NCI-H2227 treated with DMSO at 0.1 percent for 48 hours (cell line): ENCODE data around the gene ACE.

Experiments used
- DNase-seq: peaks from one replicate; lab custom pipeline; 2025; lab: John Stamatoyannopoulos, UW

The ACE gene

DNA sequence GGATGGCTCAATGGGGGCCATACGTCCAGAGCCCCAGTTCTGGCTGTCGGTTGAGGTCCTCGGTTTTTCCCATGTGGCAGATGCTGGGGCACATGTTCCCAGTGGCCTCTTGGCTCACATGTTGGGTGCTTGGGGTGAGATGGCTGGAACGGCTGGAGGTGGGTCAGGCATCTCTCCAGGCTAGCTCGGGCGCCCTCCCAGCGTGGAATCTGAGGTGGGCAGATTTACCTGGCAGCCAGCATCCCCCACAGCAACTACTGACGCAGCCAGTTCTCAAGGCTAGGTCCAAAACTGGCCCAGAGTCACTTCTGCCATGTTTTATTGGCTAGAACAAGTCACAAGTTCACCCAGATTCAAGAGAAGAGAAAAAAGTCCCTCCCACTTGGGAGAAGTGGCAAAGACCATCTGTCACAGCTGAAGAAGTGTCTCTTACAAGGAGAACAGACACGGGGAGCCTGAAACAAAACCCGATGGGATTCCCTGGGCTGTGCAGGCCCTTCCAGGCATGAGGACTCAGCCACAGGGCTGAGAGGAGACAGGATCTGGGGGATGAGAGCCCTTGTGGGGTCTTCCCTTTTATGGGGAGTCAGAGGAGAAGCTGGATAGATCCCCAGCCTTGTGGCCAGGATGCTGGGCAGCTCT, 15.2 kb downstream of the ACE start:
- no peak for DNase-seq

- no peak for DNase-seq
Measured at GRCh38 chr17:63492940-63493339, 16.1 kb downstream of the ACE start.

DNA sequence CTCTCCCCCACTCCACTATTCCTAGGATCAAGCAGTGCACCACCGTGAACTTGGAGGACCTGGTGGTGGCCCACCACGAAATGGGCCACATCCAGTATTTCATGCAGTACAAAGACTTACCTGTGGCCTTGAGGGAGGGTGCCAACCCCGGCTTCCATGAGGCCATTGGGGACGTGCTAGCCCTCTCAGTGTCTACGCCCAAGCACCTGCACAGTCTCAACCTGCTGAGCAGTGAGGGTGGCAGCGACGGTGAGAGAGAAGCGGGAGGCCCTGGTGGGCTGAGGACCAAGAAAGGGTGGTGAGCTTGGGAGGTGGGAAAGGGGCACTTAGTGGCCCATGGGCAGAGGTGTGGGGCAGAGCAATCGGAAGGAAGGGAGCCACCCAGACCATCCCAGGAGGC, 16.6 kb downstream of the ACE start:
- no peak for DNase-seq

DNA sequence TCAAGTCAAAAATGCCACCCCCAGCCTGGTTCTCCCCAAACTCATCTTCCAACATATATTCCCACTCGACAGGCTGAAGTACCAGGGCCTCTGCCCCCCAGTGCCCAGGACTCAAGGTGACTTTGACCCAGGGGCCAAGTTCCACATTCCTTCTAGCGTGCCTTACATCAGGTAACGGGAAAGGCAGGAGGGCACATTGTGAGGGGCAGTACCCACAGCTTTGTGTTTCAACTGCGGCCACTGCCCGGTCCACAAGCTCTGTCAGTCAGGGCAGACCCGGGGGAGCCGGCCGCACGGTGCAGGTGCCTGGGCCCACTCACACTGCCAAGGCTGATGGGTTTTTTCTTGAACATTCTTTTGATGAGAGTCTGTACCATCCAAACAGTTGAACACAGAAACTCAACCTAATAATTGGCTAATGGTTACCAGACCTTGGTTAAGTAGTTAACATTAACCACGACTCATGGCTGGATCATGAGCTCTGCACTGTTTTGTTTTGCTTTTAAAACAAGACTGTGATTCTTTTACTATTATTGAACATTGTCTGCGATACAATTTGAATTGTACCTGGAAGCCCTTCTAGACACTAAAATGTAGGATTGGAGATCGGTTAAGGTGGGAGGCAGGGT, 17.6 kb downstream of the ACE start:
- no peak for DNase-seq

GRCh38 chr17:63495491-63495890, 18.6 kb downstream of the ACE start:
- no peak for DNase-seq

GRCh38 chr17:63496177-63496576, 19.3 kb downstream of the ACE start:
- DNase-seq: no peak

DNA sequence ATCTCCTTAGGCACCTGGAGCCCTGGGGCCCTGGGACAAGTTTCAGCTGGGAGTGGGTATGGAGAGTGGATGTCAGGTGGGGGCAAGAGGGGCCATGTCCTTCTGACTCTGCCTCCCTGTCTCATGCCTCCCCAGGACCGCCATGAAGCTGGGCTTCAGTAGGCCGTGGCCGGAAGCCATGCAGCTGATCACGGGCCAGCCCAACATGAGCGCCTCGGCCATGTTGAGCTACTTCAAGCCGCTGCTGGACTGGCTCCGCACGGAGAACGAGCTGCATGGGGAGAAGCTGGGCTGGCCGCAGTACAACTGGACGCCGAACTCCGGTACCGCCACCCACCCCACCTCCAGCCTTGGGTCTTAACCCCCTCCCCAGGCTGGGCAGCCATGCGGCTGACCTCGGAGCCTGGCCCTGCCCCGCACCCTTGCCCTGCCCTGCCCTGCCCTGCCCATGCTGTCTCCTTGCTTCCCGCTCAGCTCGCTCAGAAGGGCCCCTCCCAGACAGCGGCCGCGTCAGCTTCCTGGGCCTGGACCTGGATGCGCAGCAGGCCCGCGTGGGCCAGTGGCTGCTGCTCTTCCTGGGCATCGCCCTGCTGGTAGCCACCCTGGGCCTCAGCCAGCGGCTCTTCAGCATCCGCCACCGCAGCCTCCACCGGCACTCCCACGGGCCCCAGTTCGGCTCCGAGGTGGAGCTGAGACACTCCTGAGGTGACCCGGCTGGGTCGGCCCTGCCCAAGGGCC, 20.0 kb downstream of the ACE start:
- DNase-seq: no peak

DNA sequence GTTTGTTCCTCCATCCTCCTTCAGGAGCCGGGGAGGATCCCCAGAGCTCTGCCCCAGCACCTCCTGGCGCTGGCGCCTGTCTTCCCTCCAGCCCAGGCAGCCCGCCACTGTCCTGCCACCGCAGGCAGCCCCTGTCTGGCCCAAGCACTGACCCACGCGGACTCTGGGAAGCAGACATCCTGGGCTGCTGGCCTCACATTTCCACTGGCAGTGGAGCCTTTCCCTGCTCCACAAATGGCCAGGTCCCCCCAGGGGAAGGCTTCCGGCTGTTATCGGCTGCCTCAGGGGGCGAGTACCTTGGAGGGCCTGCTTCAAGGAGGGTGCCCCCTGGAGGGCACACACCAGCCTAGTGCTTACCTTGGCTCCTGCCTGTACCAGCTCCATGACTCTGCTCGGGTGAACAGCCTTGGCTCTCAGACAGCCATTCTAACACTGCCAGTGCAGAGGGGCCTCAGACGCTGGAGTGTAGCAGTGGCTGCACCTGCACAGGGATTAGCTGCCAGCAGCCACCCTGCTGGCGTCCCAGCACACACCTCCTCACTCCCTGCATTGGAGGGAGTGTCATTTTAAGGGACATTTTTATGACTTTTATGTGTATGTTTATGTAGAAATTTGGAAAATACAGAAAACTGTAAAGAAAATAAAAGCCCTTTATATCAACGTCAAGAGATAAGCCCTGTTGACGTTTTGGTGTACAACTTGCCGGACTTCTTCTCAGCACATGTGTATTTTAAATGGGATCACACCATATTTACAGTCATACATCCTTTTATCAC, 21.0 kb downstream of the ACE start:
- no peak for DNase-seq

DNA sequence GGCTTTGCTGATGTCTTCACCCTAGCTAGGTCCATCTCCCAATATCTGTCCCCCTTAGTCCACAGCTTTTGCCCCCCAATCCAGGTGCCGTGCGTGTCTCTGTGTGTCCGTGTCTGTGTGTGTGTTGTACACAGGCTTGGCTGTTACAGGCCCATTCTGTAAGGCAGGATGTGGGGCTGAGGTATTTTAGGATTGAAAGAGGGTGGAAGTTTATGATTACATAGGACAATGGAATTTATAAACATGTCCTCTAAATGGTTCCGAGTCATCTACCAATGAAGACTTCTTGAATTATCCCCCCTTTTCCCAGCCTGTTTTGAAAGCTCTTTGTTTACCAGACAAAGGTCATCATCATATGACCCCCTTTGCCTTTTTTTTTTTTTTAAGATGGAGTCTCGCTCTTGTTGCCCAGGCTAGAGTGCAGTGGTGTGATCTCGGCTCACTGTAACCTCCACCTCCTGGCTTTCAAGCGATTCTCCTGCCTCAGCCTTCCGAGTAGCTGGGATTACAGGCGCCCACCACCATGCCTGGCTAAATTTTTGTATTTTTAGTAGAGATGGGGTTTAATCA, 21.9 kb downstream of the ACE start:
- DNase-seq: no peak

GRCh38 chr17:63500543-63501390, 23.9 kb downstream of the ACE start:
- no peak for DNase-seq

DNA sequence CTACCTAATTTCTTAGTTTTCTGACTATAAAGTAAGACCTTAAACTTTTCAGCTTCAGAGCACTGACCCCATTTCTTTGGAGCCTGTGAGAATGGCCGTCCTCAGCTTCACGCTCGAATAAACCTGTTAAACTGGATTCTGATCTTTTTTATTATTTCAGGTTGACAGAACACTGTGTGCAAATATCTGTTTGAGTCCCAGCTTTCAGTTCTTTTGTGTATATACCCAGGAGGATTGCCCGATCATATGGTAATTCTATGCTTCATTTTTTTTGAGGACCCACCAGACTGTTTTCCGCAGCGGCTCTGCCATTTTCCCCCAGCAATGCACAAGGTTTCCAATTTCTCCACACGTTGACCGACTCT, 26.5 kb downstream of the ACE start:
- DNase-seq: no peak

GRCh38 chr17:63504261-63504660, 27.4 kb downstream of the ACE start:
- no peak for DNase-seq

DNA sequence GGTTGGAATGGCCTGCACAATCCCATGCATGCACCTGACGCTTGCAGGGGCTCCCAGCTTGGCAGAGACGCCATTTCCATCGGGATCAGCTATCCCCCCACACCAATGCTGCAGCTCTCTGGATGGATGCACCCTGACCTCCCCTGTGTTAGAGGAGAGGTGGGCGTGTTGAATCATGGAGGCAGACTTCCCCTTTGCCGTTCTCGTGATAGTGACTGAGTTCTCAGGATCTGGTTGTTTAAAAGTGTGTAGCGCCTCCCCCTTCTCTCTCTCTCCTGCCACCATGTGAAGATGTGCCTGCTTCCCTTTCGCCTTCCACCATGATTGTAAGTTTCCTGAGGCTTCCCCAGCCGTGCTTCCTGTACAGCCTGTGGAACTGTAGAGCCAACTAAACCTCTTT, 28.5 kb downstream of the ACE start:
- DNase-seq: no peak

- no peak for DNase-seq
Measured at GRCh38 chr17:63506627-63507026, 29.8 kb downstream of the ACE start.

GRCh38 chr17:63511331-63511730, 34.5 kb downstream of the ACE start:
- DNase-seq: no peak

GRCh38 chr17:63512388-63512787, 35.5 kb downstream of the ACE start:
- no peak for DNase-seq

DNA sequence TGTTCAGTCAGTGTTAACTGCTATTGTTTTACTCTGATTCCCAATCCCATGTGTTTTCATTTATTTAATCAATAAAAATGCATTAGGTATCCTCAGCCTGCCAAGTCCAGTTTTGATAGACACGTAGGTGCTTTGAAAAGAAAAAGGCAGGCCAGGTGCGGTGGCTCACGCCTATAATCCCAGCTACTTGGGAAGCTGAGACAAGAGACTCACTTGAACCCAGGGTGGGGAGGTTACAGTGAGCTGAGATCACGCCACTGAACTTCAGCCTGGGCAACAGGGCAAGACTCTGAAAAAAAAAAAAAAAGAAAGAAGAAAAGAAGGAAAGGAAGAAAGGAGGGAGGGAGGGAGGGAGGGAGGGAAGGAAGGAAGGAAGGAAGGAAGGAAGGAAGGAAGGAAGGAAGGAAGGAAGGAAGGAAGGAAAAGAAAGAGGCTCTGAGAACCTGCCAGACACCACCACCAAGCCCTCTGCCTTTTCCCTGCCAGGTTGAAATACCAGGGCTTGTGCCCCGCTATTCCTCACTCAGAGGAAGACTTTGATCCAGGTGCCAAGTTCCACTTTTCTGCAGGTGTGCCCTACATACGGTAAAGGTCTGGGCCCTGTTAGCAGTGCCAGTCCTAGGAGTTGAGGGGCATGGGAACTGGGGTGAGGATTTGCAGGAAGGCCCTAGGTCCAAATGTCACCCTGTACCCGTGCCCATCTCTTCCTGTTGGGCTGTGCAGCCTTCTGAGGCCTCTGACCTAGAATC, 36.2 kb downstream of the ACE start:
- DNase-seq: no peak

DNA sequence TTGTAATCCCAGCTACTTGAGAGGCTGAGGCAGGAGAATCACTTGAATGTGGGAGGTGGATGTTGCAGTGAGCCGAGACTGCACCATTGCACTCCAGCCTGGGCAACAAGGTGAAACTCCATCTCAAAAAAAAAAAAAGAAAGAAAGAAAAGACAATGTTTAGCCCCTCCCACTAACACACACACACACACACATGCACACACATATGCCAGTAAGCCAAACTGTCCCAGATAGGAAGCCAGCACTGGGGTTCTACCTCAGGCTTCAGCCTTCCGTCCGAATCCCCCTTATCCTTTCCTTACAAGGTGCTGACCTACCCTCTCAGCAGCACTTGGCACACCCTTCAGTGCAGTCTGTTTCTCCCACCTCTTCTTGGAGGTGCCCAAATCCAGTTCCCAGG, 37.6 kb downstream of the ACE start:
- DNase-seq: no peak

GRCh38 chr17:63514974-63515373, 38.1 kb downstream of the ACE start:
- no peak for DNase-seq

DNA sequence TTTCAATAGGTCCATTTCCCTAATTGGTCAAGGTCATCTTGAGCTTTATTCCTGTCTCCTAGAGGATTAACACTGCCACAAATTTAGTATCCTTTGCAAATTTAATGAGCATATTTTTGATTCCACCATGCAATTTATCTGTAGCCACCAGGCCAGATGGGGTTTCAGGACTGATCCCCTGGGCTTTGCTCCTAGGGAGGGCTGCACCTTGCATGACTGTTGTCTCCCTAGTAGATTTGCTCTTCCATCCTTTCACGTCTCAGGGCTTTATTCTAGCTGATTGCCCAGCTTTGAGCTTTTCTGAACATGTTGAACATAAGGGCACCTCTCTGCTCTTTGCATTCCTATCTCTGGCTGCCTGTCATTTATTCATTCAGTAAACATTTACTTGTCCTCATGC, 38.6 kb downstream of the ACE start:
- DNase-seq: no peak
